GM19324 (cell line): Measurements from ENCODE around the gene VCPKMT.
"Not testable (repeated sequence)": the region's sequence is repeated elsewhere in the genome, so short reads cannot be mapped to it uniquely, and the experiment has no call there.

ENCODE experiments used
- ATAC-seq: cut with Tn5 transposase; IDR thresholded peaks from one replicate; pipeline ENCODE4 v1.9.1; 2021; ENCODE audit warnings: mild to moderate bottlenecking, moderate library complexity; ENCODE audit not compliant: unreplicated experiment, low FRiP score

The VCPKMT gene

DNA sequence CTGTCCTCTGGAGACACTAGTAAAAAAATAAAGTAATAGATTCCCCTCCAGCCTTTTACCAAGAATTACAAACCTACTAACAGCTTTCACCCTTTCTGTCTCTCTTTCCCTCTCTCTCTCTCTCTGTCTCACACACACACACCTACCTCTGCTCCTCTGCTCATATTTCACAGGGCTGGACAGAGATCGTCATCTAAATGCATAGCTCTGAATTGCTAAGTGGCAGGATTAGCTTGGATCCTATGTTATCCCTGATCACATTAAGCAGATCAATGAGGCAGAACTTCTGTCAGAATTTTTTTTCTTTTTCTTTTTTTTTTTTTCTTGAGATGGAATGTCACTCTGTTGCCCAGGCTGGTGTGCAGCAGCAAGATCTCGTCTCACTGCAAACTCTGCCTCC lies 22.9 kb downstream of the VCPKMT start:
- ATAC-seq, result no peak

DNA sequence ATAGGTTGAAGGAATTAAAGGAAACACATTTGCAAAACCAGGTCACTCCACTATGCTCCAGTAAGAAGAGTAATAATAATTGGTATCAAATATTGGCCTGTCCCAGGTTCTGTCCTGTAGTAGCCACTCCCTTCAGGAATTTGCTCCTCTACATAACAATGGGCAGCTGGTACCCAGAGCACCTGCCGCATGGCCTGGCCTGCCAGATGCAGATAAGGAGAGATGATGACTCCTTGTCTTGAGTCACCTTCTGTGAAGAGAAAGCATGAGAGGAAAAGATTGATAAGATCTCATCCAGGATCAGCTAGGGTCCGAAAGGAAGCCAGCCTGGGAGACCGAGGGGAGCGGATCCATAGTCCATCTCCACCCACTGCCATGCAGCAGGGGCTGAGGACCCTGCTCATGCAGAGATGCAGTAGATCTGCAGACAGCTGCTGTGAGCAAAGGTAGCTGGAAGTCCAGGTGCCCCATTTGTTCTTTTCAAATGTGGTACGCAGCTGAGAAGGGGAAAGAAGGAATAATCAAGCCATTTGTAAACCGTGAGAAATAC lies 24.3 kb downstream of the VCPKMT start:
- ATAC-seq, result no peak

DNA sequence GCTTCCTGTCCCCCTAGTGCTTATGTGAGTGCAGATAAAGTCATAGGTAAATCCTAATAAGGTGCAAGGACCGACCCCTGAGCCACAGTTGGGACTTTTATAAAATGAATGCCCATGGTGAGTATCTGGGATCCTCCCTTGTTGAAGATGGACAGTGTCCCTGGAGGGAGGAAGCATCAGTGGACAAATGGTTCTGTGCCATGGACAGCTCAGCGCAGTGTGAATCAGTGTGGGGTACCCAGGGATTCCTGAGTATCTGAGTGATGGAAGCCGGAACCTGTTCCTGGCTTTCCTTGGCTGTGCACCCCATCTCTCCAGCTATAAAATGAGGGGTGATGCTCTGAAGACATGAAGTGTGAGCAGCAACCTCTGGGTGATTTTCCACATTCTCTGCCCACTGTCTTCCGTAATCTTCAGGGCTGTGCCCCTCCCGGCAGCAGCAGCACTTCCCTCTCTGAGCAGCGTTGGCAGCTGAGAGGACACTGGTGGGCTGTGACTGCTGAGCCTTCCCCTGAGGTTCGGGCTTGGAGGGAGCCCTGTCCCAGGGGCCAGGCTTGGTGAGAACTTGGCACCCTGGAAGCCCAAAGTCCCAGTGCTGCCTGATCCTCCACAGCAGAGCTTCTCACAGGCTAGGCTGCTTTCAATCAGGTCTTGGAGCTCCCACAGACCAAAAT lies 25.0 kb downstream of the VCPKMT start:
- no peak for ATAC-seq

DNA sequence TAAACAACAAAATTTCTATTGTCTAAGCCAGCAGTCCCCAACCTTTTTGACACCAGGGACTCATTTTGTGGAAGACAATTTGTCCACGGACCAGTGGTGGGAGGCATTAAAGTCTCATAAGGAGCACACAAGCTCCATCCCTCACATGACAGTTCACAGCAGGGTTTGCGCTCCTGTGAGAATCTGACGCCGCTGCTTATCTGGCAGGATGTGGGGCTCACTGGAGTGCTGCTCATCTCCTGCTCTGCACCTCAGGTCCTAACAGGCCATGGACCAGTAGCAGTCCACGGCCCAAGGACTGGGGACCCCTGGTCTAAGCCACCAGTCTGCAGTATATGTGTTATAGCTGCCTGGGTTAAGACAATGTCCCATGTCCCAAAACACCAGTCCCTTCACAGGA lies 27.2 kb downstream of the VCPKMT start:
- ATAC-seq, result no peak

DNA sequence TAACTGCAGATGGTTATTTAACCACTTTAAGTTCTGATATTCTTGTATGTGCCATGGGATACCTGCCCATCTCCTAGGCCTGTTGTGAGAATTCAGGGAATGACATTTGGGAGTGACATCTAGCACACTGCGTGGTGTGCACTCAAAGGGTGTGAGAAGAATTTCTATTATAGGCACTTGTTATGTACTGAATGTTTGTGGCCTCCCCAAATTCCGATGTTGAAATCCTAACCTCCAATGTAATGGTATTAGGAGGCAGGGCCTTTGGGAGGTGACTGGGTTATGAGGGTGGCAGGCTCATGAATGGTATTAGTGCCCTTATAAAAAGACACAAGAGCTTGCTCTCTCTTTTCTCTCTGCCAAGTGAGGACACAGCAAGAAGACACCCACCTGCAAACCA lies 27.6 kb downstream of the VCPKMT start:
- ATAC-seq, result no peak

DNA sequence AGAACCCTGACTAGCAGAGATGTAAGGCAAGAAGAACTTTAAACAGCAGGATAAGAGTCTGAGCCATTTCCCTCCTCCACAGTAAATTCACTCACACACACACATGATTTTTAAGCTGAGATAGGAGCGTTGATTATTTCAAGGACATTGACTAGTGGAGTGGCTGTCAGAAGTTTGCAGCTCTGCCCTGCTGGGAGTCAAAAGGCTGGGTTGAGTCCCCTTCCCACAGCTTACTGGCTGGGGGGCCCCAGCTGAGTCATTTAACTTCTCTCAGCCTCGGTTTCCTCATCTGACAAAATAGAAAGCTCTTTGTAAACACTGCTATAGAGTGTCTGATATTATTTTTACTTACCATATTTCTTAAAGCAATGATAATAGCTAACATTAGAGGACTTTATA lies 28.3 kb downstream of the VCPKMT start:
- no peak for ATAC-seq

GRCh38 chr14:50087341-50088116 lies 28.8 kb downstream of the VCPKMT start:
- no peak for ATAC-seq

GRCh38 chr14:50086321-50086711 lies 30.1 kb downstream of the VCPKMT start:
- ATAC-seq, result no peak

- ATAC-seq, result peak; percentile 66
Measured at GRCh38 chr14:50085570-50086320, 30.6 kb downstream of the VCPKMT start.

DNA sequence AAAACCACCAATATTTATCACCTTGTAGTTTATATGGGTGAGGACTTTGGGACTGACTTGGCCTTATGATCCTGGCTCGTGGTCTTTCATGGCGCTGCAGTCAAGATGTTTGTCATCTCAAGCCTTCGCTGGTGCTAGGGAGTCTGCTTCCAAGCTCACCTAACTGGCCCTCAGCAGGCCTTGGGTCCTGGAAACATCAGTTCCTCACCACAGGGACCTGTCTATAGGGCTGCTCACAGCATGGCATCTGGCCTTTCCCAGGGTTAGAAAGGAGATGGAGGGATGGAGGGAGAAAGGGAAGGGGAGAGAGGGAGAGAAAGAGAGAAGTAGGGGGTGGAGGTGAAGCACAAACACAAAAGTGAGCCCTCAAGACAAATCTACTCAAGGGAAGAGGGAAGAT lies 31.7 kb downstream of the VCPKMT start:
- no peak for ATAC-seq

- peak; percentile 5 for ATAC-seq
Measured at GRCh38 chr14:50083467-50084337, 32.7 kb downstream of the VCPKMT start.

GRCh38 chr14:50082784-50083466 lies 33.4 kb downstream of the VCPKMT start:
- peak; percentile 66 for ATAC-seq

DNA sequence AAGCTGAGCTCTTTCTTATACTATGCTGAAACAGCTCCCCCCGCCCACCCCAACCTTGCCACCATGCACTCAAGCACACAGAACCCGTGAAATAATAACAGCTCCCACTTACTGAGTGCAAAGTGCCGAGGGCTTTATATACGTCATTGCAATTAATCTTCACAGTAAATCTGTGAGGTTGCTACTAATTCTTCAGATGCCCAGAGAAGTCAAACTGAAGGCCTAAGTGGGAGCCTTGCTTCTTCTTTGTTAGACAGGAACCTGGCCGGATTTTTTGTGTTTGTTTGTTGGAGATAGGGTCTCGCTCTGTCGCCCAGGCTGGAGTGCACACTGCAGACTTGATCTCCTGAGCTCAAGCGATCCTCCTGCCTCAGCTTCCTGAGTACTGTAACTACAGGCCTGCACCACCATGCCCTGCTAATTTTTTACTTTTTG lies 34.0 kb downstream of the VCPKMT start:
- ATAC-seq, result no peak

DNA sequence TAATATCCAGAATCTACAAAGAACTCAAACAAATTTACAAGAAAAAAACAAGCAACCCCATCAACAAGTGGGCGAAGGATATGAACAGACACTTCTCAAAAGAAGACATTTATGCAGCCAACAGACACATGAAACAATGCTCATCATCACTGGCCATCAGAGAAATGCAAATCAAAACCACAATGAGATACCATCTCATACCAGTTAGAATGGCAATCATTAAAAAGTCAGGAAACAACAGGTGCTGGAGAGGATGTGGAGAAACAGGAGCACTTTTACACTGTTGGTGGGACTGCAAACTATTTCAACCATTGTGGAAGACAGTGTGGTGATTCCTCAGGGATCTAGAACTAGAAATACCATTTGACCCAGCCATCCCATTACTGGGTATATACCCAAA lies 37.3 kb downstream of the VCPKMT start:
- not testable (repeated sequence) for ATAC-seq

GRCh38 chr14:50073663-50074062 lies 42.7 kb downstream of the VCPKMT start:
- not testable (repeated sequence) for ATAC-seq

- ATAC-seq, result no peak
Measured at GRCh38 chr14:50072395-50072794, 44.0 kb downstream of the VCPKMT start.

DNA sequence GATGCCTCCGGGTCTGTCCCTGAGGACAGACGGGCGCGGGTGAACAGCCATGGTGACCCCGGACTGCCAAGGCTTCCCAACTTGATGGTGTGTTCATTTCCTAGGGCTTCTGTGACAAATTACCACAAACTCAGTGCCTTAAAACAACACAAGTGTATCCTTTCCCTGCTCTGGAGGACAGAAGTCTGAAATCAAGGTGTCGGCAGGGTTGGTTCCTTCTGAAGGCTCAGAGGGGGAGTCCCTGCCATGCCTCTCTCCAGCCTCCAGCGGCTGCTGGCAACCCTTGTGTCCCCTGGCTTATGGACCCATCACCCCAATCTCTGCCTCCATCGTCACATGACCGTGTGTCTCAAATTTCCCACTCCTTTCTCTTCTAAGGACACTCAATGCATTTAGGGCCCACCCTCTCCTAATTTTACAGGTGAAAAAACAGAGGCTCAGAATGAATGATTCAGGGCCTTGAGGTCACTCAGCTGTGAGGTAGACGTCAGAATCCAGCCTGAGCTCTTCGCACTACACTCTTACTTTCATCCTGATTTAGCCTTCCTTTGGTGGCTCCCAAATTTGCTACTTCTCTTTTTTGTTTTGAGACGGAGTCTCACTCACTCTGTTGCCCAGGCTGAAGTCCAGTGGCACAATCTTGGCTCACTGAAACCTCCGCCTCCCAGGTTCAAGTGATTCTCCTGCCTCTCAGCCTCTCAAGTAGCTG lies 45.4 kb downstream of the VCPKMT start:
- no peak for ATAC-seq

DNA sequence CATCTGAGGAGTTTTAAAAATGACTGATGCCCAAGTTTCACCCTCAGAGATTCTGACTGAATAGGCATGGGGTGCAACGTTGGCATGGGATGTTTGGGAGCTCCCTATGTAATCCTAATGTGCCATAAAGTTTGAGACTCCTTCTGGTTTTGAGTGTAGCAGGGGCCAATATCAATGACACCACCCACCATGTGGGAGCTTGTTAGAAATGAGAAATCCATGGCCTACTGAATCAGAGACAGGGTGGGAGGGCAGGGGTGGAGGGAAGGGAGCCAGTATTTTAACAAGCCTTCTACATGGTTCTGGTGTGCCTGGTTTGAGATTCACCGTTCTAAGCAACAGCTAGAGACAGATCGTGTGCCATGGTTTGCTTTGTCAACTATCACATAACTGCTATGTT lies 46.1 kb downstream of the VCPKMT start:
- ATAC-seq, result no peak

DNA sequence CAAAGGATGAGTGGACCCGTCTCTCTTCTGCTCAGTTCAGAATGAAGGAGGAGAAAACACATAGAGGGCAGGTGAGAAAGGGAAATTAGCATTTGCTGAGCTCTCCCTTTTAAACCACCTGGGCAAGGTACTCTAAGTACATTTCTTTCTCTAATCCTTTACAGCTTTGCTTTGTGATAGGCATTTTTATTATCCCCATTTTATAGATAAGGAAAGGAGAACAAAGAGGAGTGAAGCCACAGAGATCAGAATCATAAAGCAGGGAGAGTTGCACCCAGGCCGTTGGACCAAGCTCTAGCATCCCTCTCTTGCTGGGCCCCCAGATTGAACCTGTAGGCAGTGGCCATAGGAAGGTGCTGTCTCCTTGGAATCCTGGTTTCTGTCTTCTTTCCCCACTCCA lies 47.0 kb downstream of the VCPKMT start:
- ATAC-seq, result no peak
